ENCODE measurements around the gene SCG3.

DNA sequence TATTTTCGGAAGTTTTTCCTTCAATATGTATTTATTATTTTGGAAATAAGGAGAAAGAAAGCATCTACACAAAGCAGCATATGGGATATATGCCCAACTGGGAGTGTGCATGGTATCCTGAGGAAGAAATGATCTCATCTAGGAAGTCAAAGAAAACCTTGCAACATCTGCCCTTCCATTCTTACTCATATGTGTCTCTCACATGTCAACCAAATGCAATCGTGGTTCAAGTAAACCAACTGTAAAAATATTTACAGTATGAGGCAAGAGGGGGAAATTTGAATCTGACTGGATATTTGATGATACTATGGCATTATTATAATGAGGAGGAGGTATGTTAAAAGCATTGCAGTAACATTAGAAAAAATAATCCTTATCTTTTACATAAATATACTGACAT is 3.2 kb upstream of the SCG3 start:
- TF ChIP-seq, protein P1, sequence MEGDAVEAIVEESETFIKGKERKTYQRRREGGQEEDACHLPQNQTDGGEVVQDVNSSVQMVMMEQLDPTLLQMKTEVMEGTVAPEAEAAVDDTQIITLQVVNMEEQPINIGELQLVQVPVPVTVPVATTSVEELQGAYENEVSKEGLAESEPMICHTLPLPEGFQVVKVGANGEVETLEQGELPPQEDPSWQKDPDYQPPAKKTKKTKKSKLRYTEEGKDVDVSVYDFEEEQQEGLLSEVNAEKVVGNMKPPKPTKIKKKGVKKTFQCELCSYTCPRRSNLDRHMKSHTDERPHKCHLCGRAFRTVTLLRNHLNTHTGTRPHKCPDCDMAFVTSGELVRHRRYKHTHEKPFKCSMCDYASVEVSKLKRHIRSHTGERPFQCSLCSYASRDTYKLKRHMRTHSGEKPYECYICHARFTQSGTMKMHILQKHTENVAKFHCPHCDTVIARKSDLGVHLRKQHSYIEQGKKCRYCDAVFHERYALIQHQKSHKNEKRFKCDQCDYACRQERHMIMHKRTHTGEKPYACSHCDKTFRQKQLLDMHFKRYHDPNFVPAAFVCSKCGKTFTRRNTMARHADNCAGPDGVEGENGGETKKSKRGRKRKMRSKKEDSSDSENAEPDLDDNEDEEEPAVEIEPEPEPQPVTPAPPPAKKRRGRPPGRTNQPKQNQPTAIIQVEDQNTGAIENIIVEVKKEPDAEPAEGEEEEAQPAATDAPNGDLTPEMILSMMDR (IDR thresholded peaks at IDR 0.05) = no peak
- no peak for TF ChIP-seq POLR2A (IDR thresholded peaks at IDR 0.05)
